Activated CD4-positive, alpha-beta memory T cell treated with anti-CD3 and anti-CD28 coated beads, Interleukin-2, amount 10 ng/mL, durations not matched to agents 7 days and 5 days (primary cell): Measurements from ENCODE around the gene CNTNAP2. TPM values are rescaled to one million over a fixed set of nuclear protein-coding genes. Genes with fewer than 3 reads are reported as not detected.

ENCODE experiments used
- CTCF ChIA-PET: fragments of 350-600 bp; sonication (Branson Sonifier 250); formaldehyde crosslinking; loops from one replicate; lab custom pipeline; 2021; ENCODE audit warnings: antibody characterized with exemption, inconsistent platforms; lab: Charles Lee
- POLR2A ChIA-PET: fragments of 350-600 bp; sonication (Branson Sonifier 250); formaldehyde crosslinking; loops from one replicate; lab custom pipeline; 2021; ENCODE audit warnings: antibody characterized with exemption; lab: Charles Lee
- DNase-seq: peaks from one replicate; pipeline ENCODE4 v3.0.0-alpha.2; 2020
- H3K27ac Mint-ChIP-seq: one replicate; pipeline ENCODE4 v1.8.0; 2021; ENCODE audit warnings: mild to moderate bottlenecking, mixed read lengths
- H3K27me3 Mint-ChIP-seq: one replicate; pipeline ENCODE4 v1.8.0; 2021; ENCODE audit warnings: mixed read lengths
- H3K36me3 Mint-ChIP-seq: one replicate; pipeline ENCODE4 v1.8.0; 2021; ENCODE audit warnings: low read depth, mixed read lengths
- H3K4me1 Mint-ChIP-seq: one replicate; pipeline ENCODE4 v1.8.0; 2021; ENCODE audit warnings: mixed read lengths
- H3K4me3 Mint-ChIP-seq: one replicate; pipeline ENCODE4 v1.8.0; 2021; ENCODE audit warnings: mild to moderate bottlenecking, mixed read lengths
- H3K9me3 Mint-ChIP-seq: one replicate; pipeline ENCODE4 v1.8.0; 2021; ENCODE audit warnings: mixed read lengths
- total RNA-seq, 2 experiments: library from RNA; stranded (reverse); gene quantifications; one replicate each; pipeline ENCODE4 v1.2.3, GENCODE V29; 2021

The CNTNAP2 gene
- total RNA-seq, 2 experiments from 2014 or later, result not detected

DNA sequence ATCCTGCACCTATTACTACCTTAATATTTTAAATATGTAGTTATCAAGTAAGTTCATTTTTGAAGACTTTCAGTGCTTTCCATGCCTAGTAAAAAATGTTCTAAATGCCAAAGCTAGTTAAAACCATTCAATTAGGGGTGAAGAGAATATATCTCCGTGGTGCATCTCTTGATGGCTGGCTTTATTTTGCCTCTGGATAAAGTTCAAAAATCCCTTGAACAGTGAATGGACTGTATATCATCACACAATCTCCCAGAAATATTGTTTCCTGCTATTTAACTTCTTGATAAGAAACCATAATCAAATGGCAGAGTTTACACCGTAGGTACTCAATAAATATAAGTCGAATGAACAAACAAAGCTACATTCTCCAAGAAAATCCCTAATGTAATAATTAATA lies 1360.9 kb downstream of the CNTNAP2 start:
- no peaks in the 10 kb centered on the region for H3K4me1 Mint-ChIP-seq
- H3K27ac Mint-ChIP-seq, result no peak overlapping the region
- ChIA-PET POLR2A (no interaction called here), CTCF (no interaction called here)
- no peaks in the 10 kb centered on the region for H3K27me3 Mint-ChIP-seq
- DNase-seq, result no peak
- H3K9me3 Mint-ChIP-seq, result peaks cover 10% of the 10 kb centered on the region
- no peaks in the 10 kb centered on the region for H3K36me3 Mint-ChIP-seq
- no peak overlapping the region for H3K4me3 Mint-ChIP-seq

DNA sequence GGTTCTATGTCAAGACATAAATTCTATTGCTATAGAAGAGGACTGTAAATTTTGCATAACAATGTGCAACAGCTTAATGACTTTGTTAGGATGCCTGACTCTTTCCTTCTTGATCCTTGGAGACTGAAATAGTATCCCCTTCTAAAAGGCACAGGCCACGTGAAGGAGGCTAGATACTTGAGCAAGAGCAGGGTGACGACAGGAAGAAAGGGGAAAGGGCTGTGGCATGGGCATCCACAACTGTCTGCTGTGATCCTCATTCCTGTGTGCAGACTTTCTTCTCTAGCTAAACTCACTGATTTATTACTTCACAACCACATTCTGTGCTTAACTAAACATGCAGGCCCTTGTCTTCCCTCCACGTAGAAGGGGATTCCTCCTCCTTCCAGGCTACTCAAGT lies 1362.2 kb downstream of the CNTNAP2 start:
- H3K36me3 Mint-ChIP-seq, result no peaks in the 10 kb centered on the region
- no peak overlapping the region for H3K4me3 Mint-ChIP-seq
- peaks cover 7% of the 10 kb centered on the region for H3K9me3 Mint-ChIP-seq
- H3K27ac Mint-ChIP-seq, result no peak overlapping the region
- ChIA-PET POLR2A (no interaction called here), CTCF (no interaction called here)
- H3K27me3 Mint-ChIP-seq, result no peaks in the 10 kb centered on the region
- no peak for DNase-seq
- H3K4me1 Mint-ChIP-seq, result no peaks in the 10 kb centered on the region

DNA sequence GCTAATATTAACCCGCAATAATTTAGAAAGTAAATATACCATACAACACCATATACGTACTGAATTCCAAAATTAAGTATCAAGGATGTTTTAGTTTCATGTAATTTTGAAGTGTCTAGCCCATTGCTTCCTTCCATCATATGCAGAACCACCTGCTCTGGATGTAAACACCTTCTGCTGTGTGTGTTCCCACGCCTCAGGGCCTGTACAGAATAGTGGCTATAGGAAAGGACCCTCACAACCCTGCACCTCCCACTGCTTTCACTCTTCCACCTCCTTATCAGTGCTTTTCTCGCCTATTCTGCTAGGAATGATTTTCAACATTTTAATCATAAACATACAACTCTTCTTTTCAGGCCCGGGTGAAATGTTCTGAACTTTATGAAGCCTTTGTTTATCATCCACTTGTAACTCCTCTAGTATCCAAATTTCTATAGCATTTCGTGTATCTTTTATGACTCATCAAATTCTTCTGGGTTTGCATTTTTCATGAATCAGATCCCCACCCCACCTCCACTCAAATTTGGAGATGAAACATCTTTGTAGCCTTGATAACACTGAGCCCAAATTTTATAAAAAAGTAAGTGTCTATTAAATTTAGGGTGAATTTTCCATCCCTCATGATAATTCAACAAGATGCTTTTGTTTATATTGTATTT lies 1367.2 kb downstream of the CNTNAP2 start:
- H3K27ac Mint-ChIP-seq, result no peak overlapping the region
- H3K4me1 Mint-ChIP-seq, result no peaks in the 10 kb centered on the region
- no peak overlapping the region for H3K4me3 Mint-ChIP-seq
- POLR2A ChIA-PET, result no interaction called here
- peaks cover 14% of the 10 kb centered on the region for H3K9me3 Mint-ChIP-seq
- no peaks in the 10 kb centered on the region for H3K27me3 Mint-ChIP-seq
- no peaks in the 10 kb centered on the region for H3K36me3 Mint-ChIP-seq
- CTCF ChIA-PET, result no interaction called here
- no peak for DNase-seq

DNA sequence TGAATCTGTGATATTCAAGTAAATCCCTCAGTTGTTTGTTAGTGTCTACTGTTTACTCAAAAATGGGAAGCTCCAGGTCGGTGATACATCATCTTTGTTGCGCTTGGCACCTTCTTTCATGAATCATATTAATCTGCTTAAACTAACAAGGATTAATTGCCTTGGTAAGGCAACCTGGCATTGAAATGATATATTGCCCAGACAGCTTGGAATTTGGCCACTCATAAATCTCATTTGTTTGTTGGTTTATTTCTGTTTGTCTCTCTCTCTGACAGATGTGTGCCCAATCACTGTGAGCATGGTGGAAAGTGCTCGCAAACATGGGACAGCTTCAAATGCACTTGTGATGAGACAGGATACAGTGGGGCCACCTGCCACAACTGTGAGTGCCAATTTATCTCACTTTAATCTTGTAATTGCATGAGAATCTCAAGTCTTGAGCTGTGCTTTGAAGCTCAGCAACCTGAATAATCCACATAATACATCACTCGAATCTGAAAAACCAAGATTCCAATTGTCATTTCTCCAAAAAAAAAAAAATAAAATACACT lies 1369.1 kb downstream of the CNTNAP2 start:
- H3K27me3 Mint-ChIP-seq, result no peaks in the 10 kb centered on the region
- CTCF ChIA-PET, result no interaction called here
- H3K4me1 Mint-ChIP-seq, result no peaks in the 10 kb centered on the region
- POLR2A ChIA-PET, result no interaction called here
- H3K27ac Mint-ChIP-seq, result no peak overlapping the region
- H3K9me3 Mint-ChIP-seq, result peaks cover 14% of the 10 kb centered on the region
- no peak for DNase-seq
- H3K4me3 Mint-ChIP-seq, result no peak overlapping the region
- H3K36me3 Mint-ChIP-seq, result no peaks in the 10 kb centered on the region

DNA sequence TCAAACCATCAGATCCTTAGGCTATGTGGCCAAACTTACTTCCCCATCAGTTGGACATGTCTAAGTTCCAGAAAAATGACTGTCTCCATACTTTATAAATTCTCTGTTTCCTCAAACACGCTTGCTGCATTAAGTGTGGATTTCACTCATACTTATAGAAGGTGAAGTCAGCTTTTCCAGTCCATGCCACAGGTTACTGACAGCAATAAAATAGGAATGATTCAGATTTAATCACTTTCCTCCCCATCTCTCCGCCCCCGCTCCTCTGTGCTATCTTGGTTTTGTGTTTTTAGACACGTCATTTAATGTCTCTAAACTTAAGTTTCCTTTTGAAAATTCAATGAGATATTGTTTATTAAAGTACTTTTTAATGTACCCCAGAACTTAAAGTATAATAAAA lies 1376.0 kb downstream of the CNTNAP2 start:
- no peak overlapping the region for H3K27ac Mint-ChIP-seq
- H3K4me1 Mint-ChIP-seq, result no peaks in the 10 kb centered on the region
- CTCF ChIA-PET, result no interaction called here
- no peak for DNase-seq
- H3K4me3 Mint-ChIP-seq, result no peak overlapping the region
- H3K9me3 Mint-ChIP-seq, result peaks cover 5% of the 10 kb centered on the region
- H3K36me3 Mint-ChIP-seq, result no peaks in the 10 kb centered on the region
- no peaks in the 10 kb centered on the region for H3K27me3 Mint-ChIP-seq
- POLR2A ChIA-PET, result no interaction called here

DNA sequence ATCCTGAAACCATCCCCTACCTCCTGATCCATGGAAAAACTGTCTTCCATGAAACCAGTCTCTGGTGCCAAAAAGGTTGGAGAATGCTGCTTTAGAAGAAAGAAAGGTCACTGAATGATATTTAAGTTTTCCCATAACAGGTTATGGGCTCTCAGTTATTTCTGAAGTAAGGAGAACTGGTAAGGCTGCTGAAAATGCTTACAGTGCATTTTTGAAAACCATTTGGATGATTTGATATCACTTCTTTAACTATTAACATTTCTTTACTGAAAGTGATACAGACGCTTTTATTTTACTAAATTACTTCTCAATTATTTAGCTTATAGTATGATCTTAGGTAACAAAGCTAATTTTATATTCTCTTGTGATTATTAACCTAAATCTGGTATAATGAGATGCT lies 1379.6 kb downstream of the CNTNAP2 start:
- ChIA-PET POLR2A (no interaction called here), CTCF (no interaction called here)
- Mint-ChIP-seq H3K27ac (no peak overlapping the region), H3K4me3 (no peak overlapping the region), H3K9me3 (peaks cover 3% of the 10 kb centered on the region), H3K27me3 (no peaks in the 10 kb centered on the region), H3K36me3 (no peaks in the 10 kb centered on the region), H3K4me1 (no peaks in the 10 kb centered on the region)
- DNase-seq, result no peak

DNA sequence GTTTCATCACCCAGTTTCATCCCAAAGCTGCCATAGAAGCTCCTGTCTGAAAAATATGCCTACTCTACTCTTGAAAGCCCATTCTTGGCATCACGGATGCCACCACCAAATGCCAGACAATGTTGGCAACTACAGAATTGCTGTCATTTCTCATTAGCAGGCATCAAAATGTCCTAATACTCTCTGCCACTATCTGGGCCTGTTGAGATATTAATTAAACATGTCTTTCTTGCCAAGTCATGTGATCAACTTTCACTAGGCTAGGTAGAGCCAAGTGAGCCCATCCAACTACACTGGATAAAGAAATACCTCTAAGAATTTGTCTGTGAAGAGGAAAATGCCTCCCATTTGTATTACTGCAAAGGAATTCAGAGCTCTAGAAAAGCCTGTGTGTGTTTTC lies 1380.6 kb downstream of the CNTNAP2 start:
- CTCF ChIA-PET, result no interaction called here
- POLR2A ChIA-PET, result no interaction called here
- no peak for DNase-seq

DNA sequence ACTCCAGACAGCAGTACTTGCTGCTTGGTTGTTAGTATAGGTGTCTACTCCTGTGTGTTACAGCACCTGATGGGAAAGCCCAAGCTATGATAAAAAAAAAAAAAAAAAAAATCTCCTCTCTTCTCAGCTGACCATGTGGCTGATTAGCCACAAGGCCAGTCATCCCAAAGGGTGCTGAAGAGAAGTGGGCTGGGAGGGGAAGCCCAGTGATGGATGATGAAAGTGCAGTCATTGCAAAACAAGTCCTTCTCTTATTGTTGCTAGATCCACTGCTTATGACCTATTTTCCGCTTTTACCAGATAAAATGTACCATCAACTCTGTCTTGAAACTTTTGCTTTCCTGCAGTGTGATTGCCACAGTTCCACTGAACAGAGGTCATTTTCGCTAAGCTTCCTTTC lies 1381.5 kb downstream of the CNTNAP2 start:
- Mint-ChIP-seq H3K4me1 (no peaks in the 10 kb centered on the region), H3K9me3 (no peaks in the 10 kb centered on the region), H3K36me3 (no peaks in the 10 kb centered on the region), H3K27ac (no peak overlapping the region), H3K4me3 (no peak overlapping the region), H3K27me3 (no peaks in the 10 kb centered on the region)
- ChIA-PET POLR2A (no interaction called here), CTCF (no interaction called here)
- DNase-seq, result no peak

More for the DNA sequence above, 1380.6 kb downstream of the CNTNAP2 start:
- Mint-ChIP-seq H3K36me3 (no peaks in the 10 kb centered on the region), H3K27me3 (no peaks in the 10 kb centered on the region), H3K4me1 (no peaks in the 10 kb centered on the region), H3K9me3 (no peaks in the 10 kb centered on the region), H3K4me3 (no peak overlapping the region), H3K27ac (no peak overlapping the region)

DNA sequence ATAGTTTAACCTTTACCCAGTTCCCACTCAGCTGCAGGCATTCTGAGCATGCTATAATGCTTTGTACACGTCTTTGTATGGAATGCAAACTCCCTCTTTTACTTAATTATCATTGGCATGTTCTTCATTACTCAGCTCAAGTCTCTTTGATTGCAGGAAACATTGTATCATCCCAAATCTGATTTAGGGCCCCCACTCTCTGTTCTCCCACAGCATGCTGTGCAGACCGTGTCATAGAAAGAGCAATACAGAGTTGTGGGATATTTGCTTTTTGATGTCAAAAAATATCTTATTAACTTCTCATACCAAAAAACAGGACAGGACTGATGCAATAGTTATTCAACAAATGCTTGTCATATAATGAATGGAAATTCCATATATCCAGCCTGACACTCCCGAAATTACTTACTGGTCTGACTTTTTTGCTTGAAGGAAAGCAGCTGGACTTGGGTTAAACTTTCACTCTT lies 1392.5 kb downstream of the CNTNAP2 start:
- H3K4me1 Mint-ChIP-seq, result no peaks in the 10 kb centered on the region
- no peak for DNase-seq
- CTCF ChIA-PET, result no interaction called here

DNA sequence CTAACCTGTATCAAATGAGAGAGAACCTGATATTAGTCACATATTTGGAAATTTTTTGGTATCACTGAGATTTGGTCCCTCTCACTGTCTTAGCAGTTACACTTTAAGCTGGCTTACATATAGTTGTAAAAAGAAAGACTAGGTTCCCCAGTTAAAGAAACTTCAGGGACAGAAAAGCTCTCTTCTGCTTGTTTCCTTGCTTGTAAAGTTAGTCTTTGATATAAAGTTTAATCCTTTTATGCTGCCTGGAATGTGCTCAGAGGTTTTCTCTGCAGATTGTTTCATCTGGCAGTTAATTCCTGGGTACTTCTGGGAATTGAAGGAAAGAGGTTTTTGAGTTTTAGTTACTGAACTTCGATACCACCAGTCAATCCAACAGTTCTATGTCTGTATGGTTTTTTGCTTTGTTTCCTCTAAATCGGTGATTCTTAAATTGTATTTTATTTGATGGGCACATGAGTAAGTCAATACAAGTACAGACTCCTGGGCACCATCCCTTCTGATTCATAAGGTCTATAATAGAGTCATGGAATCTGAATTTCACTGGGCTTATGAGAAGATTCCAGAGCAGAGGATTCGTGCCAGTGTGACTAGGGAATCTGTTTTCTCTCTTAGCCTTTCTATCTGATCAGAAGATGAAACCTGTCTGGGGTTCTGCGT lies 1393.1 kb downstream of the CNTNAP2 start:
- H3K4me1 Mint-ChIP-seq, result no peaks in the 10 kb centered on the region
- no peak for DNase-seq
- POLR2A ChIA-PET, result no interaction called here
- no peaks in the 10 kb centered on the region for H3K27me3 Mint-ChIP-seq
- H3K9me3 Mint-ChIP-seq, result peaks cover 7% of the 10 kb centered on the region
- H3K27ac Mint-ChIP-seq, result no peak overlapping the region
- H3K36me3 Mint-ChIP-seq, result no peaks in the 10 kb centered on the region
- CTCF ChIA-PET, result no interaction called here
- H3K4me3 Mint-ChIP-seq, result no peak overlapping the region

More for the DNA sequence above, 1392.5 kb downstream of the CNTNAP2 start:
- H3K36me3 Mint-ChIP-seq, result no peaks in the 10 kb centered on the region
- no peak overlapping the region for H3K4me3 Mint-ChIP-seq
- POLR2A ChIA-PET, result no interaction called here
- no peak overlapping the region for H3K27ac Mint-ChIP-seq
- no peaks in the 10 kb centered on the region for H3K27me3 Mint-ChIP-seq
- peaks cover 6% of the 10 kb centered on the region for H3K9me3 Mint-ChIP-seq

DNA sequence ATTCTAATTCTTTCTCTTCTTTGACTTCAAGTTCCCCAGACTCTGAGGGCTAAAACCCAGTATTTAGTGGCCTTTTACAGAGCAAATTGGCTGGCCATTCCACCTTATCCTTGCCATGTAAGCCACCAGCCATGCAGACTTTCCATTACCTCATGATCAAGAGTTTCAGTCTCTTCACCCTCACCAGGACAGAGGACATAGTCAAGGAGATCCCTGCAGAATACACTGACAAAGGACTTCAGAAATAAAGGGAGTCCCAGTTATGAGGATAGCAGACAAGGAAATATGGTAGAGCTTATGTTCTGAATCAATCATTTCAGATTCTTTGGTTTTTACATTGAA lies 1393.6 kb downstream of the CNTNAP2 start:
- Mint-ChIP-seq H3K27ac (no peak overlapping the region), H3K4me3 (no peak overlapping the region), H3K36me3 (no peaks in the 10 kb centered on the region), H3K4me1 (no peaks in the 10 kb centered on the region), H3K27me3 (no peaks in the 10 kb centered on the region), H3K9me3 (peaks cover 10% of the 10 kb centered on the region)
- ChIA-PET POLR2A (no interaction called here), CTCF (no interaction called here)
- DNase-seq, result no peak

DNA sequence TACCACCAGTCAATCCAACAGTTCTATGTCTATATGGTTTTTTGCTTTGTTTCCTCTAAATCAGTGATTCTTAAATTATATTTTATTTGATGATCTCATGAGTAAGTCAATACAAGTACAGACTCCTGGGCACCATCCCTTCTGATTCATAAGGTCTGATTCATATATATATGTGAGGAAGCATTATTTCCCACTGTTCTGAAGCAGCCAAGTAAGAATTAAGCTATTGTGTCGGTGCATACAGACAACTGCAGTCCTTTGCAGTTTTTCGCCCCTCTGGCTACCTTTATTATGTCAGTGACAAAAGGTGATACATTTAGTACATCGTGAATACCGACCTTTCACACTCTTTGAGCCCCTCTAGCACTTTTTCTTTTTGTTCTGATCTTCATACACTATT lies 1394.3 kb downstream of the CNTNAP2 start:
- H3K4me1 Mint-ChIP-seq, result no peaks in the 10 kb centered on the region
- no peaks in the 10 kb centered on the region for H3K36me3 Mint-ChIP-seq
- CTCF ChIA-PET, result no interaction called here
- POLR2A ChIA-PET, result no interaction called here
- H3K27ac Mint-ChIP-seq, result no peak overlapping the region
- no peaks in the 10 kb centered on the region for H3K27me3 Mint-ChIP-seq
- no peak overlapping the region for H3K4me3 Mint-ChIP-seq
- no peak for DNase-seq
- H3K9me3 Mint-ChIP-seq, result peaks cover 6% of the 10 kb centered on the region

DNA sequence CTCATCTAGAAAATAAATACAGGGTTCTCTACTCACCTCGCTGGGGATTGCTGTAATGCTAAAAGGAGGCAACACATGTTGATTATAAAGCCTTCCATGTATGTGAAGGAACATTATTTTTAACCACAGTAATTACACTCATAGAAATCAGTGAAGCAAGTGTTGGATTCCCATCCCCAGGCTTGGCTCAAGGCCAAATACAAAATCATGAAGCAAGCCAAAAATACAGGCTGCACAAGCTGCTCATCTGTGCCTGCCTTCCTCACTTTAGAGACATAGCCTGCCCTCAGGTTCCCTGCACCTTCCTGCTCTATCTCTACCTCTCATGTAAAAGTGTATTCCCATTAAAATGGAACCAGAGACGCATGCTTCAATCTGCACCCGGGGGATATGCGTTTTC lies 1396.8 kb downstream of the CNTNAP2 start:
- POLR2A ChIA-PET, result no interaction called here
- no peaks in the 10 kb centered on the region for H3K27me3 Mint-ChIP-seq
- no peak for DNase-seq
- no peaks in the 10 kb centered on the region for H3K36me3 Mint-ChIP-seq
- no peak overlapping the region for H3K4me3 Mint-ChIP-seq
- H3K4me1 Mint-ChIP-seq, result no peaks in the 10 kb centered on the region
- no peak overlapping the region for H3K27ac Mint-ChIP-seq
- CTCF ChIA-PET, result no interaction called here
- H3K9me3 Mint-ChIP-seq, result peaks cover 11% of the 10 kb centered on the region

DNA sequence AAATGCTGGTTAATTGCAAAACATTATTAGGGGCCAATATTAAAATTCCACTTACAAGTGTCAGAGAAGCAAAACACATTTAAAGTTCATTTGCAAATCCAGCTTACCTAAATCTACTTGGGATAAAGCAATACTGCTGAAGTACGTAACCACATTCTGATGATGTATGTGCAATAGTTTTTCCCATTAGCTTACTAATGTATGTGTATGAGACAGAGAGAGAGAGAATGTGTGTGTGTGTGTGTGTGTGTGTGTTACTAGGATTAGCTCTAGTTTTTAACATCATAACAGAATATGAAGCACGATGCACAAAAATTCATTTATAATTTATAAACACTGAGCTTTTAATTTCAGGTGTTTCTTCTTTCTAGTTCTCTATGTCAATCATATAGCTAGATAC lies 1399.8 kb downstream of the CNTNAP2 start:
- no peak overlapping the region for H3K27ac Mint-ChIP-seq
- no peaks in the 10 kb centered on the region for H3K27me3 Mint-ChIP-seq
- no peak overlapping the region for H3K4me3 Mint-ChIP-seq
- H3K9me3 Mint-ChIP-seq, result peaks cover 16% of the 10 kb centered on the region
- CTCF ChIA-PET, result interaction anchor here (0.7 kb wide), 1 partner anchor 501 kb away, joined by 4 read pairs; no protein-coding TSS in a partner anchor
- H3K4me1 Mint-ChIP-seq, result no peaks in the 10 kb centered on the region
- no peak for DNase-seq
- POLR2A ChIA-PET, result no interaction called here
- no peaks in the 10 kb centered on the region for H3K36me3 Mint-ChIP-seq
